VCaP (cell line): ENCODE measurements around the gene PIK3C2G.

Experiments
- H3K27ac ChIP-seq: fragments of 450-650 bp; 2 replicates; pipeline ENCODE4 v1.5.1; 2017
- TF ChIP-seq, protein P1 (sequence below): fragments of 450-650 bp; conservative IDR thresholded peaks from 2 replicates; pipeline ENCODE4 v1.5.1; 2017; ENCODE audit warnings: mild to moderate bottlenecking, moderate library complexity

The PIK3C2G gene

DNA sequence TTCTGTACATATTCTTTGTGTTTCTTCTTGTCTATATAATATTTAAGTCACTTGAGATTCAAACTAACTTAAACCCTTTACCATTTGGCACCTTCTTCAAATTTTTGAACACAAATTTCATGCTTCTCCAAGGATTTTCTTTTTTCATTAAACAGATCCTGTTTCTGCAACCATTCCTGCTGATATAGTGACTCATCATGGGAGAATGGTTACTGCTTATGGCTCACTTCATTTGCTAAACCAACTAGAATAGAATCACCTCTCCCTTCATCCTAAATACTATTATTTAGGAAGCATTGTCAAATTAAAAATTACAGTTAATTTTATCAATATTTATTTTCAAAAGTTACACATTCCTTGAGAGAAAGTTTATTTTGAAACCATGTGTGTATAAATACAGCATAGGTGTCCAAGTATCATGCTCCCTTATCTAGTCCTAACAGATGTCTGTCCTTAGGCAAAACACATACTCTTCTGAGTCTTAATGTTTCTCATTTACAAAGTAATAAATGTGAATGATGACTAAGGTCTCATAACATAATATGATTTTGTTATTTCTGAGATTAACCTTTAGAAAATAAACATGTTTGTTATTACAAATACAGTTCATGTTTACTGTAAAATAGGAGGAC is 435.8 kb downstream of the PIK3C2G start:
- H3K27ac ChIP-seq: no peak overlapping the region
- TF ChIP-seq, protein P1, sequence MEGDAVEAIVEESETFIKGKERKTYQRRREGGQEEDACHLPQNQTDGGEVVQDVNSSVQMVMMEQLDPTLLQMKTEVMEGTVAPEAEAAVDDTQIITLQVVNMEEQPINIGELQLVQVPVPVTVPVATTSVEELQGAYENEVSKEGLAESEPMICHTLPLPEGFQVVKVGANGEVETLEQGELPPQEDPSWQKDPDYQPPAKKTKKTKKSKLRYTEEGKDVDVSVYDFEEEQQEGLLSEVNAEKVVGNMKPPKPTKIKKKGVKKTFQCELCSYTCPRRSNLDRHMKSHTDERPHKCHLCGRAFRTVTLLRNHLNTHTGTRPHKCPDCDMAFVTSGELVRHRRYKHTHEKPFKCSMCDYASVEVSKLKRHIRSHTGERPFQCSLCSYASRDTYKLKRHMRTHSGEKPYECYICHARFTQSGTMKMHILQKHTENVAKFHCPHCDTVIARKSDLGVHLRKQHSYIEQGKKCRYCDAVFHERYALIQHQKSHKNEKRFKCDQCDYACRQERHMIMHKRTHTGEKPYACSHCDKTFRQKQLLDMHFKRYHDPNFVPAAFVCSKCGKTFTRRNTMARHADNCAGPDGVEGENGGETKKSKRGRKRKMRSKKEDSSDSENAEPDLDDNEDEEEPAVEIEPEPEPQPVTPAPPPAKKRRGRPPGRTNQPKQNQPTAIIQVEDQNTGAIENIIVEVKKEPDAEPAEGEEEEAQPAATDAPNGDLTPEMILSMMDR: no peak
